Measurements from ENCODE around the gene HOXD9.

DNA sequence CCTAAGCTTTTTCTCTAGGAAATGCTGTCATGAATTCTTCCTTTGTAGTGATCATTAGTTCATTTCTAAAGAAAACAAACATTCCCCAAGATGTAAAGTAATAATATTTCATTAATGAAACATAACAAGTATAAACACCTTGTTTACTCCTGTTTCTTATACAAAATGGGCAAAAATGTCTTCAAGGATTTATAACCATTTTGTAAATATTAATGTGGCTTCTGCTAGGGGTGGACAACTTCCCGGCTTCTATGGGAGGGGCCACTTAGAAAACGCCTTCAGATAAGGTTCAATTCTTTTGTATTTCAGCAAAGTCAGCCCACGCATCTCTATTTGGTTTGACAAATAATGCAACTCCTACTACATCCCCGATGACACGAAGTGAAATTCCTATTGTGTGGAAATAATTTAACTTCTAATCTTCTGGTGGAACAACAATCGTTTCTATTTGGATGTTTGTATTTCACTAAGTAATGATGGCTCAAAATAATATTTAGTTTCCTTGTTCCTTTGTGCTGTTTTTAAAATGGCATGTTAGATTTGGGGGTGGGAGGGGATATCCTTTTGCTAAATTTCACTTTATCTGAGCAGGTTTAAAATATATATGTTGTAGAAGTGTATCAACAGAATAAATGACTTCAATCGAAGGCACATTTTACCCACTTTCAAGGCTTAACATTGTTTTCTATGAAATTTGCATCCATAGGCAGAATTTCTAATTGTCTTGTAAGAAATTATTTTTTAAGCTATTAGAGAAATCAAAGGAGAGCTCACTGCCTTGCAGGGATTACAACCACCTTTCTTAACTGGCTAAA lies 51.3 kb downstream of the HOXD9 start:
- TF ChIP-seq CTCF (IDR thresholded peaks at IDR 0.05; ENCODE audit: poor library complexity, severe bottlenecking) = no peak
- TF ChIP-seq EP300 (conservative IDR thresholded peaks at IDR 0.05; ENCODE audit: poor library complexity, severe bottlenecking) = no peak
- no peak for TF ChIP-seq EZH2 (IDR thresholded peaks at IDR 0.05; ENCODE audit: borderline replicate concordance, insufficient read depth, low read length, poor library complexity, severe bottlenecking)
- no peak for TF ChIP-seq REST (IDR thresholded peaks at IDR 0.05; ENCODE audit: borderline replicate concordance)
- no peak for TF ChIP-seq RAD21 (conservative IDR thresholded peaks at IDR 0.05)
- peak; percentile 37 for TF ChIP-seq POLR2AphosphoS5 (IDR thresholded peaks at IDR 0.05)
- TF ChIP-seq SMC3 (conservative IDR thresholded peaks at IDR 0.05; ENCODE audit: poor library complexity) = no peak
- TF ChIP-seq TAF1 (IDR thresholded peaks at IDR 0.05; ENCODE audit: low read depth) = no peak
- TF ChIP-seq MXI1 (conservative IDR thresholded peaks at IDR 0.05; ENCODE audit: poor library complexity, severe bottlenecking) = no peak

Data from neural cell (in vitro differentiated cells).